ENCODE measurements around the gene DNAH2. TPM values are rescaled to one million over a fixed set of nuclear protein-coding genes. Genes with fewer than 3 reads are reported as not detected.

The DNAH2 gene
- total RNA-seq, 1 experiment from 2014 or later = 2.0 TPM

DNA sequence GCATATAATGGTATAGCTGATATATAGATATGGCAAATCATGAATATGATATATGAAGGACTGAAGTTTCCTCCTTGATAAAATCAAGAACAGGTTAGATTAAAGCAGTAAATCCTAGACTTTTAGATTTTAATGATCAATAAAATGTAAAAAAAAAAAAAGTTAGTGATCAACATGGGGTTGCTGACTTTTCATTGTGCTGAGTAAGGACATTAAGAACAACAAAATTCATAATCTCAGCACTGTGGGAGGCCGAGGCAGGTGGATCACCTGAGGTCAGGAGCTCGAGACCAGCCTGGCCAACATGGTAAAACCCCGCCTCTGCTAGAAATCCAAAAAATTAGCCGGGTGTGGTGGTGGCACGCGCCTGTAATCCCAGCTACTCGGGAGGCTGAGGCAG lies 160.7 kb downstream of the DNAH2 start:
- BruUV-seq (replicated peaks) = no TSS peak
- H2AFZ ChIP-seq (ENCODE audit: low read depth, low read length, poor library complexity, severe bottlenecking) = no peak overlapping the region
- H3K4me1 ChIP-seq (ENCODE audit: control insufficient read depth in 1 of 2, insufficient read depth in 2 of 2, low read length in 2 of 2) = no peaks in the 10 kb centered on the region
- intact Hi-C loops (cut with micrococcal nuclease) = no loop called here
- no peaks in the 10 kb centered on the region for H3K9me3 ChIP-seq (ENCODE audit: control insufficient read depth in 1 of 2, insufficient read depth in 1 of 2, low read depth in 1 of 2, low read length in 2 of 2)
- peaks cover 0 to 3% of the 10 kb centered on the region in 2 experiments; a peak in 2 of 4 replicates for H3K36me3 ChIP-seq (ENCODE audit: control insufficient read depth in 1 of 2, insufficient read depth in 2 of 2, low read length in 2 of 2)
- H3K9me2 ChIP-seq (ENCODE audit: insufficient read depth) = no peaks in the 10 kb centered on the region
- TF ChIP-seq ELF1 (IDR thresholded peaks at IDR 0.05; ENCODE audit: borderline replicate concordance, low read depth) = no peak
- TF ChIP-seq EGR1 (IDR thresholded peaks at IDR 0.05; ENCODE audit: low read depth) = no peak
- TF ChIP-seq TCF7L2 (IDR thresholded peaks at IDR 0.05; ENCODE audit: borderline replicate concordance, extremely low read depth, insufficient read depth, insufficient read length) = no peak
- TF ChIP-seq CEBPB (IDR thresholded peaks at IDR 0.05; ENCODE audit: low read depth) = no peak
- no peak for TF ChIP-seq CBX3 (IDR thresholded peaks at IDR 0.05; ENCODE audit: low read depth)
- no peak for TF ChIP-seq ZNF274 (IDR thresholded peaks at IDR 0.05; ENCODE audit: low read depth, low read length)
- TF ChIP-seq CTCF (IDR thresholded peaks at IDR 0.05 in 2 of 3, conservative IDR thresholded peaks at IDR 0.05 in 1 of 3; ENCODE audit: borderline replicate concordance in 1 of 3, insufficient read depth in 1 of 3, low read depth in 2 of 3, low read length in 2 of 3) = no peak
- TF ChIP-seq POLR2A (IDR thresholded peaks at IDR 0.05; ENCODE audit: borderline replicate concordance, extremely low read depth, insufficient read depth, insufficient read length) = no peak
- TF ChIP-seq EZH2phosphoT487 (IDR thresholded peaks at IDR 0.05; ENCODE audit: borderline replicate concordance) = no peak
- no peak for TF ChIP-seq EZH2 (IDR thresholded peaks at IDR 0.05)
- no peak for TF ChIP-seq ZBTB33 (IDR thresholded peaks at IDR 0.05; ENCODE audit: extremely low read depth, insufficient replicate concordance, low read length)
- TF ChIP-seq SIN3A (IDR thresholded peaks at IDR 0.05; ENCODE audit: low read depth) = no peak
- TF ChIP-seq, protein P1, sequence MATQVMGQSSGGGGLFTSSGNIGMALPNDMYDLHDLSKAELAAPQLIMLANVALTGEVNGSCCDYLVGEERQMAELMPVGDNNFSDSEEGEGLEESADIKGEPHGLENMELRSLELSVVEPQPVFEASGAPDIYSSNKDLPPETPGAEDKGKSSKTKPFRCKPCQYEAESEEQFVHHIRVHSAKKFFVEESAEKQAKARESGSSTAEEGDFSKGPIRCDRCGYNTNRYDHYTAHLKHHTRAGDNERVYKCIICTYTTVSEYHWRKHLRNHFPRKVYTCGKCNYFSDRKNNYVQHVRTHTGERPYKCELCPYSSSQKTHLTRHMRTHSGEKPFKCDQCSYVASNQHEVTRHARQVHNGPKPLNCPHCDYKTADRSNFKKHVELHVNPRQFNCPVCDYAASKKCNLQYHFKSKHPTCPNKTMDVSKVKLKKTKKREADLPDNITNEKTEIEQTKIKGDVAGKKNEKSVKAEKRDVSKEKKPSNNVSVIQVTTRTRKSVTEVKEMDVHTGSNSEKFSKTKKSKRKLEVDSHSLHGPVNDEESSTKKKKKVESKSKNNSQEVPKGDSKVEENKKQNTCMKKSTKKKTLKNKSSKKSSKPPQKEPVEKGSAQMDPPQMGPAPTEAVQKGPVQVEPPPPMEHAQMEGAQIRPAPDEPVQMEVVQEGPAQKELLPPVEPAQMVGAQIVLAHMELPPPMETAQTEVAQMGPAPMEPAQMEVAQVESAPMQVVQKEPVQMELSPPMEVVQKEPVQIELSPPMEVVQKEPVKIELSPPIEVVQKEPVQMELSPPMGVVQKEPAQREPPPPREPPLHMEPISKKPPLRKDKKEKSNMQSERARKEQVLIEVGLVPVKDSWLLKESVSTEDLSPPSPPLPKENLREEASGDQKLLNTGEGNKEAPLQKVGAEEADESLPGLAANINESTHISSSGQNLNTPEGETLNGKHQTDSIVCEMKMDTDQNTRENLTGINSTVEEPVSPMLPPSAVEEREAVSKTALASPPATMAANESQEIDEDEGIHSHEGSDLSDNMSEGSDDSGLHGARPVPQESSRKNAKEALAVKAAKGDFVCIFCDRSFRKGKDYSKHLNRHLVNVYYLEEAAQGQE (IDR thresholded peaks at IDR 0.05; ENCODE audit: low read depth) = no peak
- no peak for TF ChIP-seq JUND (IDR thresholded peaks at IDR 0.05)
- TF ChIP-seq ATF3 (IDR thresholded peaks at IDR 0.05) = no peak
- TF ChIP-seq POLR2AphosphoS5 (IDR thresholded peaks at IDR 0.05; ENCODE audit: low read depth, low read length) = no peak
- no peak for TF ChIP-seq YY1 (IDR thresholded peaks at IDR 0.05; ENCODE audit: extremely low read depth, insufficient replicate concordance, low read depth, low read length)
- no peak for TF ChIP-seq RAD21 (IDR thresholded peaks at IDR 0.05; ENCODE audit: low read depth)
- no peak for TF ChIP-seq ZFX (IDR thresholded peaks at IDR 0.05)
- no peaks in the 10 kb centered on the region for H3K27me3 ChIP-seq (ENCODE audit: insufficient read depth, low read length)
- CTCF ChIA-PET = no interaction called here
- POLR2A ChIA-PET = no interaction called here
- DNase-seq (ENCODE audit: low read depth, low spot score) = no peak
- H4K20me1 ChIP-seq (ENCODE audit: insufficient read depth) = no peaks in the 10 kb centered on the region
- H3K9ac ChIP-seq (ENCODE audit: low read length) = no peak overlapping the region
- no peak overlapping the region for H3K4me2 ChIP-seq (ENCODE audit: low read length)
- no peak for ATAC-seq
- H3K27ac ChIP-seq (ENCODE audit: low read depth, low read length) = no peak overlapping the region
- RAD21 ChIA-PET (ENCODE audit: low non-redundant PET in 1 of 2, low total read pairs in 2 of 2, uncharacterized antibody in 2 of 2, unreplicated experiment in 2 of 2) = no interaction called here
- no peaks in the 10 kb centered on the region for H3K79me2 ChIP-seq (ENCODE audit: insufficient read depth, low read length)
- H3K4me3 ChIP-seq (replicated peaks in 1 of 2; ENCODE audit: low read depth in 1 of 2, low read length in 2 of 2) = no peak overlapping the region
